Calu3 (cell line): ENCODE measurements around the gene CTTNBP2. TPM values are rescaled to one million over a fixed set of nuclear protein-coding genes. Genes with fewer than 3 reads are reported as not detected.

Source experiments
- BruUV-seq: library from RNA; stranded (reverse); fragments of 400-500 nt; replicated peaks from 2 replicates; lab custom pipeline; 2021; lab: Mats Ljungman, UMichigan
- CTCF ChIA-PET: fragments of 300-600 bp; sonication (Branson Sonifier 250); formaldehyde crosslinking; loops from one replicate; lab custom pipeline; 2022; ENCODE audit warnings: antibody characterized with exemption; lab: Charles Lee
- DNase-seq: peaks from one replicate; pipeline ENCODE4 v3.0.0; 2022
- H3K27ac Mint-ChIP-seq: one replicate; pipeline ENCODE4 v1.8.0; 2022; ENCODE audit warnings: mixed read lengths; ENCODE audit not compliant: unreplicated experiment
- H3K27me3 Mint-ChIP-seq: one replicate; pipeline ENCODE4 v1.8.0; 2022; ENCODE audit warnings: mixed read lengths; ENCODE audit not compliant: unreplicated experiment
- H3K36me3 Mint-ChIP-seq: one replicate; pipeline ENCODE4 v1.8.0; 2022; ENCODE audit warnings: mild to moderate bottlenecking, moderate library complexity, mixed read lengths; ENCODE audit not compliant: insufficient read depth, unreplicated experiment
- H3K4me1 Mint-ChIP-seq: one replicate; pipeline ENCODE4 v1.8.0; 2022; ENCODE audit warnings: mild to moderate bottlenecking, low read depth, mixed read lengths; ENCODE audit not compliant: unreplicated experiment
- H3K4me3 Mint-ChIP-seq: one replicate; pipeline ENCODE4 v1.8.0; 2022; ENCODE audit warnings: mild to moderate bottlenecking, low read depth, moderate library complexity, mixed read lengths; ENCODE audit not compliant: unreplicated experiment
- H3K9me3 Mint-ChIP-seq: one replicate; pipeline ENCODE4 v1.8.0; 2022; ENCODE audit warnings: low read depth, mixed read lengths; ENCODE audit not compliant: unreplicated experiment
- CTCF ChIP-seq: fragments of 200-600 bp; IDR thresholded peaks from one replicate; pipeline ENCODE4 v1.8.0; 2022; ENCODE audit warnings: antibody characterized with exemption; ENCODE audit not compliant: unreplicated experiment
- intact Hi-C: fragments of 100-400 bp; cut with micrococcal nuclease; formaldehyde crosslinking; loops from one replicate; pipeline ENCODE4 v1.10.0; 2022; ENCODE audit not compliant: unreplicated experiment
- total RNA-seq: library from RNA; stranded (reverse); gene quantifications from 2 replicates; pipeline ENCODE4 v1.2.3, GENCODE V29; 2022

The CTTNBP2 gene
- total RNA-seq, 1 experiment from 2014 or later: 2.3 TPM

- Mint-ChIP-seq H3K4me1 (peaks cover 10% of the 10 kb centered on the region), H3K4me3 (no peak overlapping the region), H3K36me3 (no peaks in the 10 kb centered on the region), H3K27me3 (no peaks in the 10 kb centered on the region), H3K27ac (no peak overlapping the region), H3K9me3 (no peaks in the 10 kb centered on the region)
- CTCF ChIA-PET: no interaction called here
- DNase-seq: no peak
- no peak for TF ChIP-seq CTCF
- intact Hi-C loops: no loop called here
- no TSS peak for BruUV-seq
Measured at GRCh38 chr7:117777335-117778142, 95.7 kb downstream of the CTTNBP2 start.

GRCh38 chr7:117776224-117776623 is 97.0 kb downstream of the CTTNBP2 start:
- Mint-ChIP-seq H3K27ac (no peak overlapping the region), H3K27me3 (no peaks in the 10 kb centered on the region), H3K9me3 (no peaks in the 10 kb centered on the region), H3K4me1 (peaks cover 18% of the 10 kb centered on the region), H3K36me3 (no peaks in the 10 kb centered on the region), H3K4me3 (no peak overlapping the region)
- no TSS peak for BruUV-seq
- no peak for TF ChIP-seq CTCF
- intact Hi-C loops: no loop called here
- DNase-seq: no peak
- CTCF ChIA-PET: no interaction called here

- H3K27me3 Mint-ChIP-seq: no peaks in the 10 kb centered on the region
- CTCF ChIA-PET: no interaction called here
- H3K4me1 Mint-ChIP-seq: peaks cover 18% of the 10 kb centered on the region
- H3K4me3 Mint-ChIP-seq: no peak overlapping the region
- TF ChIP-seq CTCF: no peak
- no peaks in the 10 kb centered on the region for H3K36me3 Mint-ChIP-seq
- no peak overlapping the region for H3K27ac Mint-ChIP-seq
- DNase-seq: no peak
- no peaks in the 10 kb centered on the region for H3K9me3 Mint-ChIP-seq
- no TSS peak for BruUV-seq
- intact Hi-C loops: no loop called here
Measured at GRCh38 chr7:117775801-117776200, 97.4 kb downstream of the CTTNBP2 start.

GRCh38 chr7:117774943-117775342 is 98.3 kb downstream of the CTTNBP2 start:
- intact Hi-C loops: no loop called here
- Mint-ChIP-seq H3K4me3 (no peak overlapping the region), H3K9me3 (no peaks in the 10 kb centered on the region), H3K36me3 (no peaks in the 10 kb centered on the region), H3K4me1 (peaks cover 18% of the 10 kb centered on the region), H3K27ac (no peak overlapping the region), H3K27me3 (no peaks in the 10 kb centered on the region)
- CTCF ChIA-PET: interaction anchor here (0.6 kb wide), 1 partner anchor 374 kb away, joined by 3 read pairs; no protein-coding TSS in a partner anchor
- no peak for DNase-seq
- no peak for TF ChIP-seq CTCF
- BruUV-seq: no TSS peak
